Endothelial cell of umbilical vein (primary cell): ENCODE measurements around the gene EPAS1. TPM values are rescaled to one million over a fixed set of nuclear protein-coding genes. Genes with fewer than 3 reads are reported as not detected.

Experiments
- BruUV-seq: library from RNA; stranded (reverse); fragments of 400-500 nt; replicated peaks from 2 replicates; lab custom pipeline; 2021; lab: Mats Ljungman, UMichigan
- CTCF ChIA-PET: fragments of 300-600, 350-600 bp; sonication (Branson Sonifier 250); formaldehyde crosslinking; loops from one replicate; lab custom pipeline; 2021; ENCODE audit warnings: antibody characterized with exemption, inconsistent platforms; lab: Charles Lee
- POLR2A ChIA-PET: fragments of 300-600, 350-600 bp; sonication (Branson Sonifier 250); formaldehyde crosslinking; loops from one replicate; lab custom pipeline; 2021; ENCODE audit warnings: antibody characterized with exemption, inconsistent platforms; lab: Charles Lee
- DNase-seq: peaks from one replicate; pipeline ENCODE4 v3.0.0-alpha.2; 2011; ENCODE audit warnings: low read depth, low spot score
- FAIRE-seq: peaks from 2 replicates; lab custom pipeline; 2011; peaks lifted over from hg19 to GRCh38; lab: Jason Lieb, UNC
- H2AFZ ChIP-seq: 2 replicates; pipeline ENCODE4 v1.6.0; 2012; ENCODE audit warnings: low read depth, low read length, control low read depth, inconsistent platforms
- H3K27ac ChIP-seq: 2 replicates; pipeline ENCODE4 v1.5.1; 2011; ENCODE audit warnings: low read depth, mild to moderate bottlenecking, control low read depth, low read length, moderate library complexity; ENCODE audit not compliant: insufficient read depth
- H3K27me3 ChIP-seq, 2 experiments: 2 replicates each; pipeline versions ENCODE4 v1.6.0 to v1.6.1; 2011; ENCODE audit warnings: low read length in 2 of 2, mixed read lengths in 1 of 2; ENCODE audit not compliant: control insufficient read depth in 2 of 2, insufficient read depth in 2 of 2
- H3K36me3 ChIP-seq, 2 experiments: 2 replicates in 1 of 2; 3 replicates in 1 of 2; pipeline ENCODE4 v1.5.1; 2011; ENCODE audit warnings: low read length in 2 of 2, mild to moderate bottlenecking in 1 of 2, moderate library complexity in 1 of 2; ENCODE audit not compliant: control insufficient read depth in 2 of 2, insufficient read depth in 2 of 2; ENCODE audit errors: extremely low read depth in 1 of 2
- H3K4me1 ChIP-seq: 3 replicates; pipeline ENCODE4 v1.5.1; 2011; ENCODE audit warnings: mild to moderate bottlenecking, low read length; ENCODE audit not compliant: control insufficient read depth, insufficient read depth; ENCODE audit errors: extremely low read depth
- H3K4me2 ChIP-seq: 2 replicates; pipeline ENCODE4 v1.6.1; 2011; ENCODE audit warnings: low read length, control low read depth, mixed read lengths; ENCODE audit not compliant: insufficient read depth
- H3K4me3 ChIP-seq, 3 experiments: fragments of 200-600 bp in 1 of 3; sonication (generic), shearing (Covaris generic) in 1 of 3; replicated peaks in 1 of 3; 2 replicates each; pipeline ENCODE4 v1.5.1; 2011 to 2016; ENCODE audit warnings: control low read depth in 3 of 3, low read length in 3 of 3, mild to moderate bottlenecking in 2 of 3, inconsistent platforms in 1 of 3, low read depth in 1 of 3, moderate library complexity in 1 of 3; ENCODE audit not compliant: insufficient read depth in 1 of 3
- H3K79me2 ChIP-seq: 2 replicates; pipeline ENCODE4 v1.6.0; 2012; ENCODE audit warnings: low read length, inconsistent platforms; ENCODE audit not compliant: control insufficient read depth, insufficient read depth
- H3K9ac ChIP-seq: replicated peaks from 2 replicates; pipeline ENCODE3; 2011; ENCODE audit warnings: low read length, control low read depth; ENCODE audit not compliant: insufficient read depth; ENCODE audit errors: extremely low read depth
- H3K9me1 ChIP-seq: replicated peaks from 3 replicates; pipeline ENCODE4 v1.6.0; 2011; ENCODE audit warnings: mild to moderate bottlenecking, low read length; ENCODE audit not compliant: control insufficient read depth, insufficient read depth; ENCODE audit errors: extremely low read depth
- H3K9me3 ChIP-seq: replicated peaks from 2 replicates; pipeline ENCODE4 v1.5.1; 2012; ENCODE audit warnings: low read length, inconsistent platforms; ENCODE audit not compliant: control insufficient read depth, insufficient read depth
- H4K20me1 ChIP-seq: replicated peaks from 2 replicates; pipeline ENCODE3; 2011; ENCODE audit warnings: mild to moderate bottlenecking, low read length; ENCODE audit not compliant: control insufficient read depth, insufficient read depth; ENCODE audit errors: extremely low read depth
- EZH2 ChIP-seq: IDR thresholded peaks from 2 replicates; pipeline ENCODE4 v1.6.1; 2012; ENCODE audit warnings: borderline replicate concordance, low read depth, mild to moderate bottlenecking, moderate library complexity, low read length, inconsistent platforms; ENCODE audit not compliant: severe bottlenecking
- FOS ChIP-seq: IDR thresholded peaks from 2 replicates; pipeline ENCODE4 v1.6.1; 2011; ENCODE audit warnings: mild to moderate bottlenecking, low read length, moderate library complexity, borderline replicate concordance; ENCODE audit not compliant: insufficient read depth
- GATA2 ChIP-seq: IDR thresholded peaks from 2 replicates; pipeline ENCODE4 v1.7.0; 2011; ENCODE audit warnings: low read depth, mild to moderate bottlenecking, moderate library complexity, mixed read lengths, low read length; ENCODE audit not compliant: insufficient read length, insufficient read depth
- JUN ChIP-seq: IDR thresholded peaks from 2 replicates; pipeline ENCODE4 v1.6.1; 2011; ENCODE audit warnings: borderline replicate concordance, low read depth; ENCODE audit not compliant: insufficient read length, insufficient read depth
- MAX ChIP-seq: IDR thresholded peaks from 2 replicates; pipeline ENCODE4 v1.6.1; 2011; ENCODE audit not compliant: insufficient read depth, insufficient read length
- MYC ChIP-seq: IDR thresholded peaks from one replicate; pipeline ENCODE4 v1.6.1; 2011; ENCODE audit warnings: mild to moderate bottlenecking, low read depth, low read length
- POLR2A ChIP-seq: IDR thresholded peaks from 2 replicates; pipeline ENCODE4 v1.6.1; 2012; ENCODE audit warnings: low read depth, mild to moderate bottlenecking, control low read depth, low read length
- POLR2AphosphoS5 ChIP-seq: IDR thresholded peaks from 2 replicates; pipeline ENCODE4 v1.6.1; 2012; ENCODE audit warnings: low read depth, mild to moderate bottlenecking, control low read depth, low read length, moderate library complexity; ENCODE audit not compliant: insufficient read depth
- dilution Hi-C: fragments of 300-500 bp; cut with MboI; formaldehyde crosslinking; loops from one replicate; pipeline ENCODE4 v1.15.0; 2019; ENCODE audit warnings: low sequenced_read_pairs; ENCODE audit not compliant: extremely low pct_ligation_motif_present
- intact Hi-C: fragments of 100-400 bp; cut with micrococcal nuclease; formaldehyde crosslinking; loops from one replicate; pipeline ENCODE4 v1.10.0; 2022
- polyA plus RNA-seq, 4 experiments: library from polyadenylated mRNA; depleted of rRNA in 3 of 4; stranded (reverse) in 3 of 4; unstranded in 1 of 4; fragments of >200 nt; gene quantifications; 2 replicates each; pipeline versions ENCODE4 v1.2.1 to v1.2.3, GENCODE V29; 2011 to 2012; ENCODE audit warnings: missing spikeins in 1 of 4
- total RNA-seq: library from RNA; stranded (reverse); gene quantifications from 2 replicates; pipeline ENCODE4 v1.2.3, GENCODE V29; 2021
- TF ChIP-seq, protein P1 (sequence below), 2 donors: IDR thresholded peaks; 1 replicate in 1 of 2; 2 replicates in 1 of 2; pipeline ENCODE4 v1.5.1; 2011; ENCODE audit warnings: low read length in 2 of 2, mild to moderate bottlenecking in 2 of 2, moderate library complexity in 2 of 2, control low read depth in 1 of 2, inconsistent platforms in 1 of 2, low read depth in 1 of 2; ENCODE audit not compliant: insufficient read depth in 1 of 2; ENCODE audit errors: extremely low read depth in 1 of 2

EPAS1 gene
- total and polyA plus RNA-seq, 2 donors (not counting 3 experiments of a cell fraction or from before 2014, with no cell fraction given), result 229 to 374 TPM

DNA sequence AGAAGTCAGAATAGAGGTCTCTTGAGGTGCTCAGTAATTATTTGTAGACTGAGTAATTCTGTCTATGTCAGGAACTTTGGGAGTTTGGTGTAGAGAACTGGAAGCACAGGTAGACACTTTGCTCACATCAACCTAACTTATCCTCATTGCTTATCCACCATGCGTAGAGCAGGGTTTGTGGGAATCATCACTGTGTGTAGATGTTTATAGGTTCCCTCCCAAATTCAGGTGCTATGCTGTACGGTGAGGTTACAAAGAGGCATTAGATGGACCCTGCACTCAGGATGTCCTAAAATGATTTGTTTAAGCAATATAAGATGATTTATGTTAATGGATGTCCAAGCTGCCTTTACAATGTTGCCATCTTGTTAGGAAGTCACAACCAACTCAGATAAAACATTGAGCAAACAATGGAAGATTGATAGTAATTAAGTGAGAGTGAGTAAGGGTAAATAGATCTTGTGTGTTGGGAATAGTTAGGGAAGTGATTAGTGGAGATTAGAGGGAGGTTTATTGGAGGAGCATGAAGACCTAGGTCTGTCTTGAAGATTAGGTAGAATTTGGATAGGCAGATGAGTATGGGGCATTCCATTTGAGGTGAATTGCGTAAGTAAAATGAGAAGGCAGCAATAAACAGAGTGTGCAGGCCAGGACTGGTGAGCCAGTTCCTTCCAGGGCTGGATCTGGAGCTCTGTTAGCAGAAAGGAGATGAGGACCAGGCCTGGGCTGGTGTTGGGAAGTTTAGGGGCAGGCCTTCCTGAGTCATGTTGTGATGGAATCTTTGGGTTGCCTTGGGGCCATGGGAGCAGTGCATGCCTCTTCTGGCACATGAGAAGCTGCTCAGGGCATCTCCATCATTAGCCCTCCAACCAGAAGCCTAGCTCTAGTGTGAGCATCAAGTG is 12.1 kb downstream of the EPAS1 start:
- H3K9ac ChIP-seq, result no peak overlapping the region
- intact Hi-C loops, result no loop called here
- peak; percentile 15 for TF ChIP-seq POLR2A
- TF ChIP-seq GATA2, result no peak
- no peak for TF ChIP-seq FOS
- TF ChIP-seq JUN, result no peak
- peaks cover 62% of the 10 kb centered on the region for H3K4me1 ChIP-seq
- no peak overlapping the region for H2AFZ ChIP-seq
- dilution Hi-C loops, result no loop called here
- H3K9me3 ChIP-seq, result no peaks in the 10 kb centered on the region
- no peak overlapping the region for H3K27ac ChIP-seq
- H3K4me3 ChIP-seq, result no peak overlapping the region
- peaks cover 86% of the 10 kb centered on the region for H3K79me2 ChIP-seq
- H3K36me3 ChIP-seq, result no peaks in the 10 kb centered on the region
- POLR2A ChIA-PET, result no interaction called here
- H3K27me3 ChIP-seq, result no peaks in the 10 kb centered on the region
- FAIRE-seq, result no peak
- no peak overlapping the region for H3K4me2 ChIP-seq
- DNase-seq, result no peak
- no TSS peak for BruUV-seq
- no peaks in the 10 kb centered on the region for H3K9me1 ChIP-seq
- CTCF ChIA-PET, result interaction anchor here (1.0 to 1.4 kb wide), 5 partner anchors 10 to 316 kb away, joined by 3 to 4 read pairs (median 3); no protein-coding TSS in a partner anchor
- peaks cover 4% of the 10 kb centered on the region for H4K20me1 ChIP-seq

DNA sequence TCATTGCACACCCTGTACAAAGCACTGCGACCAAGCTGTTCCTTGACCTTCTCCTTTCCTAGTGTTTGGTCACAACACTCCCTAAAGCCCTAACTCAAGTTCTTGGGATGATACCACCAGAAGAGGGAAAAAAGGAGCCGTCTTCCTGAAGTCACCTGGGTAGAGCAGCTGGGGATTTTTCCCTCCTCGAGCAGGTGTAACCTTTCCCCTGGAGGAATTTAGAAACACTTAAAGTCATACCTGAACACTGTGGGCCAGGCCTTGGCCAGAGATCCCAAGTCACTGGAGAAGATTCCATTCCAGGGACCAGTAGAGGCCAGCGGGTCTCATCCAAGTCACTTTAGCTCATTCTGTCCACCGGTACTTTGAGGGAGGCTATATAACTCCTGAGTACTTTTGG is 13.2 kb downstream of the EPAS1 start:
- TF ChIP-seq FOS (no peak), POLR2AphosphoS5 (no peak), MYC (no peak), MAX (no peak), POLR2A (no peak), EZH2 (no peak), GATA2 (no peak), JUN (no peak)
- TF ChIP-seq, protein P1, sequence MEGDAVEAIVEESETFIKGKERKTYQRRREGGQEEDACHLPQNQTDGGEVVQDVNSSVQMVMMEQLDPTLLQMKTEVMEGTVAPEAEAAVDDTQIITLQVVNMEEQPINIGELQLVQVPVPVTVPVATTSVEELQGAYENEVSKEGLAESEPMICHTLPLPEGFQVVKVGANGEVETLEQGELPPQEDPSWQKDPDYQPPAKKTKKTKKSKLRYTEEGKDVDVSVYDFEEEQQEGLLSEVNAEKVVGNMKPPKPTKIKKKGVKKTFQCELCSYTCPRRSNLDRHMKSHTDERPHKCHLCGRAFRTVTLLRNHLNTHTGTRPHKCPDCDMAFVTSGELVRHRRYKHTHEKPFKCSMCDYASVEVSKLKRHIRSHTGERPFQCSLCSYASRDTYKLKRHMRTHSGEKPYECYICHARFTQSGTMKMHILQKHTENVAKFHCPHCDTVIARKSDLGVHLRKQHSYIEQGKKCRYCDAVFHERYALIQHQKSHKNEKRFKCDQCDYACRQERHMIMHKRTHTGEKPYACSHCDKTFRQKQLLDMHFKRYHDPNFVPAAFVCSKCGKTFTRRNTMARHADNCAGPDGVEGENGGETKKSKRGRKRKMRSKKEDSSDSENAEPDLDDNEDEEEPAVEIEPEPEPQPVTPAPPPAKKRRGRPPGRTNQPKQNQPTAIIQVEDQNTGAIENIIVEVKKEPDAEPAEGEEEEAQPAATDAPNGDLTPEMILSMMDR (IDR thresholded peaks at IDR 0.05; ENCODE audit: extremely low read depth in 1 of 2, insufficient read depth in 1 of 2, low read depth in 1 of 2, low read length in 2 of 2), result no peak
- Histone ChIP-seq H3K27me3 (no peaks in the 10 kb centered on the region), H4K20me1 (no peaks in the 10 kb centered on the region), H3K4me1 (peaks cover 62% of the 10 kb centered on the region), H2AFZ (no peak overlapping the region), H3K9me1 (no peaks in the 10 kb centered on the region), H3K27ac (no peak overlapping the region), H3K36me3 (no peaks in the 10 kb centered on the region), H3K4me2 (no peak overlapping the region), H3K79me2 (peaks cover 80% of the 10 kb centered on the region), H3K9me3 (no peaks in the 10 kb centered on the region), H3K9ac (no peak overlapping the region), H3K4me3 (no peak overlapping the region)
- DNase-seq, result no peak
- intact Hi-C loops (no loop called here), dilution Hi-C loops (no loop called here)
- ChIA-PET POLR2A (no interaction called here), CTCF (interaction anchor here (0.5 to 1.4 kb wide), 4 partner anchors 9 to 211 kb away, joined by 3 to 4 read pairs (median 3); no protein-coding TSS in a partner anchor)
- no peak for FAIRE-seq
- no TSS peak for BruUV-seq
